GM12878 (cell line): ENCODE data around the gene ARRDC4. TPM values are rescaled to one million over a fixed set of nuclear protein-coding genes. Genes with fewer than 3 reads are reported as not detected.

Experiments
- ATAC-seq: fragments of 200-7000 bp; cut with Tn5 transposase; 3 replicates; pipeline ENCODE4 v1.9.1; 2020; ENCODE audit warnings: mild to moderate bottlenecking, moderate library complexity
- BruUV-seq: library from RNA; stranded (reverse); fragments of 400-500 nt; replicated peaks from 2 replicates; lab custom pipeline; 2021; lab: Mats Ljungman, UMichigan
- CTCF ChIA-PET: fragments of 300-600 bp; sonication (Branson Sonifier 250); formaldehyde crosslinking; extraction: SDS; loops from one replicate; lab custom pipeline; 2021; ENCODE audit warnings: inconsistent platforms; lab: Yijun Ruan, JAX
- POLR2A ChIA-PET: fragments of 350-600 bp; formaldehyde crosslinking; extraction: SDS; loops from one replicate; lab custom pipeline; 2021; ENCODE audit warnings: inconsistent platforms; lab: Charles Lee
- RAD21 ChIA-PET: fragments of 300-600 bp; sonication (Branson Sonifier 250); formaldehyde crosslinking; loops from one replicate; lab custom pipeline; 2023; ENCODE audit warnings: antibody characterized with exemption; ENCODE audit not compliant: unreplicated experiment; lab: Charles Lee
- SMC1A ChIA-PET: fragments of 300-600 bp; sonication (Branson Sonifier 250); formaldehyde crosslinking; loops from one replicate; lab custom pipeline; 2023; ENCODE audit not compliant: unreplicated experiment, uncharacterized antibody; lab: Charles Lee
- DNase-seq: peaks from one replicate; pipeline ENCODE4 v3.0.0-alpha.2; 2011; ENCODE audit warnings: low read depth, low spot score
- FAIRE-seq: peaks from 3 replicates; lab custom pipeline; 2011; peaks lifted over from hg19 to GRCh38; lab: Jason Lieb, UNC
- H2AFZ ChIP-seq: 2 replicates; pipeline ENCODE4 v1.6.0; 2011; ENCODE audit warnings: low read depth, low read length, control low read depth; ENCODE audit not compliant: control insufficient read depth
- H3K27ac ChIP-seq: 2 replicates; pipeline ENCODE4 v1.5.1; 2011; ENCODE audit warnings: control low read depth; ENCODE audit not compliant: control insufficient read depth, insufficient read depth
- H3K27me3 ChIP-seq, 2 experiments: replicated peaks in 1 of 2; 2 replicates each; pipeline versions ENCODE4 v1.6.0 to v1.6.1; 2011; ENCODE audit warnings: low read length in 1 of 2; ENCODE audit not compliant: control insufficient read depth in 2 of 2, insufficient read depth in 2 of 2
- H3K36me3 ChIP-seq, 2 experiments: 2 replicates each; pipeline ENCODE4 v1.5.1; 2011; ENCODE audit warnings: low read length in 1 of 2; ENCODE audit not compliant: control insufficient read depth in 2 of 2, insufficient read depth in 2 of 2
- H3K4me1 ChIP-seq: 2 replicates; pipeline ENCODE4 v1.6.1; 2011; ENCODE audit warnings: mild to moderate bottlenecking, low read length, moderate library complexity, mixed read lengths; ENCODE audit not compliant: control insufficient read depth, insufficient read depth
- H3K4me2 ChIP-seq: 2 replicates; pipeline ENCODE4 v1.6.0; 2011; ENCODE audit warnings: control low read depth; ENCODE audit not compliant: control insufficient read depth, insufficient read depth
- H3K4me3 ChIP-seq: fragments of 200-600 bp; sonication (generic); 2 replicates; pipeline ENCODE4 v1.5.1; 2016
- H3K79me2 ChIP-seq: 2 replicates; pipeline ENCODE4 v1.6.0; 2011; ENCODE audit warnings: low read length; ENCODE audit not compliant: control insufficient read depth, insufficient read depth
- H3K9ac ChIP-seq: 2 replicates; pipeline ENCODE4 v1.8.0; 2011; ENCODE audit warnings: low read length, control low read depth, mixed read lengths; ENCODE audit not compliant: control insufficient read depth, insufficient read depth
- H3K9me3 ChIP-seq: replicated peaks from 3 replicates; pipeline ENCODE4 v1.5.1; 2011; ENCODE audit warnings: mild to moderate bottlenecking, low read length; ENCODE audit not compliant: control insufficient read depth, insufficient read depth
- H4K20me1 ChIP-seq: 2 replicates; pipeline ENCODE4 v1.6.0; 2011; ENCODE audit not compliant: control insufficient read depth, insufficient read depth
- EP300 ChIP-seq, 2 experiments: fragments of 150-350 bp in 1 of 2; IDR thresholded peaks; 2 replicates each; pipeline ENCODE4 v1.6.1; 2011 to 2012; ENCODE audit warnings: low read depth in 2 of 2, low read length in 2 of 2, borderline replicate concordance in 1 of 2, improper control_type of control experiment in 1 of 2, inconsistent platforms in 1 of 2; ENCODE audit not compliant: control insufficient read depth in 1 of 2
- ETV6 ChIP-seq, 2 experiments: fragments of 450-650 bp in 1 of 2; IDR thresholded peaks in 1 of 2; conservative IDR thresholded peaks in 1 of 2; 2 replicates each; pipeline ENCODE4 v1.6.1; 2014; ENCODE audit warnings: antibody characterized with exemption in 1 of 2, borderline replicate concordance in 1 of 2, low read depth in 1 of 2, mild to moderate bottlenecking in 1 of 2, moderate library complexity in 1 of 2
- EZH2 ChIP-seq: IDR thresholded peaks from 2 replicates; pipeline ENCODE4 v1.6.1; 2012; ENCODE audit warnings: low read depth, mild to moderate bottlenecking, control low read depth, inconsistent platforms, low read length, borderline replicate concordance; ENCODE audit not compliant: control insufficient read depth
- GABPA ChIP-seq: IDR thresholded peaks from 2 replicates; pipeline ENCODE4 v1.6.1; 2014; ENCODE audit warnings: antibody characterized with exemption, low read depth, mild to moderate bottlenecking, inconsistent platforms
- KDM1A ChIP-seq: fragments of 200-600 bp; sonication (generic); IDR thresholded peaks from 2 replicates; pipeline ENCODE4 v1.6.1; 2016; ENCODE audit warnings: borderline replicate concordance
- NR2C1 ChIP-seq: fragments of 450-650 bp; IDR thresholded peaks from 2 replicates; pipeline ENCODE4 v1.6.1; 2017; ENCODE audit warnings: antibody characterized with exemption, mild to moderate bottlenecking, moderate library complexity
- RAD51 ChIP-seq: fragments of 450-650 bp; IDR thresholded peaks from 2 replicates; pipeline ENCODE4 v1.6.1; 2016; ENCODE audit warnings: moderate library complexity, mild to moderate bottlenecking, inconsistent platforms
- RB1 ChIP-seq: fragments of 450-650 bp; formaldehyde crosslinking; IDR thresholded peaks from 2 replicates; pipeline ENCODE4 v1.6.1; 2017; ENCODE audit warnings: mild to moderate bottlenecking, borderline replicate concordance
- SMAD1 ChIP-seq: fragments of 450-650 bp; IDR thresholded peaks from 2 replicates; pipeline ENCODE4 v1.6.1; 2018; ENCODE audit warnings: mild to moderate bottlenecking, low read depth; ENCODE audit not compliant: partially characterized antibody
- SMC3 ChIP-seq: IDR thresholded peaks from 2 replicates; pipeline ENCODE4 v1.6.1; 2011; ENCODE audit warnings: low read length, improper control_type of control experiment, borderline replicate concordance
- SUPT20H ChIP-seq: IDR thresholded peaks from 2 replicates; pipeline ENCODE4 v1.6.1; 2011; ENCODE audit warnings: low read depth, mild to moderate bottlenecking, low read length, moderate library complexity, borderline replicate concordance; ENCODE audit not compliant: control insufficient read depth
- SUZ12 ChIP-seq: fragments of 200-600 bp; sonication (generic); IDR thresholded peaks from one replicate; pipeline ENCODE4 v1.6.1; 2018; ENCODE audit warnings: antibody characterized with exemption, mild to moderate bottlenecking; ENCODE audit not compliant: unreplicated experiment
- TCF3 ChIP-seq: IDR thresholded peaks from 2 replicates; pipeline ENCODE4 v1.6.1; 2012; ENCODE audit warnings: low read depth, mild to moderate bottlenecking, low read length, borderline replicate concordance; ENCODE audit not compliant: insufficient read depth
- TCF7 ChIP-seq: IDR thresholded peaks from 2 replicates; pipeline ENCODE4 v1.6.1; 2014; ENCODE audit warnings: antibody characterized with exemption, borderline replicate concordance
- ZNF622 ChIP-seq: fragments of 450-650 bp; IDR thresholded peaks from 2 replicates; pipeline ENCODE4 v1.6.1; 2017; ENCODE audit warnings: mild to moderate bottlenecking, inconsistent platforms
- WGBS: methylation state at CpG from one replicate; pipeline ENCODE4 v1.1.6; 2016; ENCODE audit warnings: low lambda C conversion rate; ENCODE audit not compliant: insufficient replicate concordance, insufficient coverage; ENCODE audit errors: missing lambda C conversion rate; 5-methylcytosine and 5-hydroxymethylcytosine counted together
- in situ Hi-C: fragments of 300-500 bp; cut with MboI; formaldehyde crosslinking; loops from 9 replicates; pipeline ENCODE4 v1.14.3; 2018; ENCODE audit warnings: mixed read lengths
- intact Hi-C: fragments of 100-400 bp; cut with micrococcal nuclease; formaldehyde crosslinking; loops from one replicate; pipeline ENCODE4 v1.14.2; 2022; ENCODE audit not compliant: unreplicated experiment
- polyA plus RNA-seq, 11 experiments: library from polyadenylated mRNA; depleted of rRNA in 4 of 11; unstranded in 6 of 11; stranded (reverse) in 5 of 11; fragments of >200 nt; fragmentation: Nextera tagmentation in 4 of 11; fragmentation: Illumina TruSeq in 1 of 11; extraction: Ambion mirVana in 4 of 11; extraction: Trizol in 1 of 11; gene quantifications; 1 replicate in 1 of 11; 2 replicates in 10 of 11; pipeline versions ENCODE4 v1.2.1 to v1.2.3, GENCODE V29; 2011 to 2016; ENCODE audit warnings: inconsistent platforms in 2 of 11, missing spikeins in 2 of 11, low read depth in 1 of 11
- total RNA-seq, 4 experiments: library from RNA; depleted of rRNA in 3 of 4; stranded (reverse); fragments of >200 nt in 3 of 4; fragmentation: Illumina TruSeq in 1 of 4; extraction: Trizol in 1 of 4; gene quantifications; 2 replicates each; pipeline versions ENCODE4 v1.2.1 to v1.2.3, GENCODE V29; 2013 to 2021
- TF ChIP-seq, protein P1 (sequence below): IDR thresholded peaks from 2 replicates; pipeline ENCODE4 v1.6.1; 2012; ENCODE audit warnings: low read depth, low read length, improper control_type of control experiment
- TF ChIP-seq, protein P2 (sequence below): IDR thresholded peaks from 2 replicates; pipeline ENCODE4 v1.6.1; 2011; ENCODE audit warnings: low read depth, mild to moderate bottlenecking, low read length, moderate library complexity, borderline replicate concordance; ENCODE audit errors: extremely low read depth
- TF ChIP-seq, protein P3 (sequence below): fragments of 450-650 bp; IDR thresholded peaks from 2 replicates; pipeline ENCODE4 v1.6.1; 2016; ENCODE audit warnings: mild to moderate bottlenecking
- TF ChIP-seq, protein P4 (sequence below): IDR thresholded peaks from 2 replicates; pipeline ENCODE4 v1.6.1; 2012; ENCODE audit warnings: low read depth, low read length, improper control_type of control experiment

Gene ARRDC4
- total and polyA plus RNA-seq, 10 of the 15 experiments (the other 5 are each of a cell fraction or from before 2014, with no cell fraction given), result 0.03 to 0.54 (median 0.07) TPM

DNA sequence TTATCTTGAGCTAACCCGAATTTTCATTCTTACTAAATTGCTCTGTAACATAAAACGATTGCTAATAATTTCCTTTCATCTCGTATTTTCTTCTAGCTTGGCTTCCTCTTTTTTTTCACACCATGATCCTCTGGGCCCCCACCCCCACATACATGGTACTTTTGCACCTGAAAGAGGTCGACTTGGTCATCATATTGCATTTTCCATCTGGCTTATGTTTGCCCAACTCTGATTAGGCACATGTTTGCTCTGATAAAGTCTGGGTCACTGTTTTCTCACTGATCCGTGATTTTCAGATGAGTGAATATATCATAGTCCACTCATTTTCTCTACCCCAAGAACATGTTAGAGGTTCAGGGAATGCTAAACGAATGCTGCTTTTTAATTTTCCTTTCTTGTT is 49.5 kb downstream of the ARRDC4 start:
- TF ChIP-seq SUZ12, result no peak
- TF ChIP-seq, protein P1, sequence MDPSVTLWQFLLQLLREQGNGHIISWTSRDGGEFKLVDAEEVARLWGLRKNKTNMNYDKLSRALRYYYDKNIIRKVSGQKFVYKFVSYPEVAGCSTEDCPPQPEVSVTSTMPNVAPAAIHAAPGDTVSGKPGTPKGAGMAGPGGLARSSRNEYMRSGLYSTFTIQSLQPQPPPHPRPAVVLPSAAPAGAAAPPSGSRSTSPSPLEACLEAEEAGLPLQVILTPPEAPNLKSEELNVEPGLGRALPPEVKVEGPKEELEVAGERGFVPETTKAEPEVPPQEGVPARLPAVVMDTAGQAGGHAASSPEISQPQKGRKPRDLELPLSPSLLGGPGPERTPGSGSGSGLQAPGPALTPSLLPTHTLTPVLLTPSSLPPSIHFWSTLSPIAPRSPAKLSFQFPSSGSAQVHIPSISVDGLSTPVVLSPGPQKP, result no peak
- no peak for TF ChIP-seq EP300 (IDR thresholded peaks at IDR 0.05; ENCODE audit: borderline replicate concordance in 1 of 2, control insufficient read depth in 1 of 2, low read depth in 2 of 2, low read length in 2 of 2)
- no peak for TF ChIP-seq KDM1A
- no peak for TF ChIP-seq SMC3
- TF ChIP-seq SUPT20H, result no peak
- TF ChIP-seq TCF3, result no peak
- TF ChIP-seq TCF7, result no peak
- no peak for TF ChIP-seq SMAD1
- no peak for TF ChIP-seq EZH2
- TF ChIP-seq ETV6 (conservative IDR thresholded peaks at IDR 0.05 in 1 of 2, IDR thresholded peaks at IDR 0.05 in 1 of 2; ENCODE audit: borderline replicate concordance in 1 of 2, low read depth in 1 of 2), result no peak
- TF ChIP-seq, protein P2, sequence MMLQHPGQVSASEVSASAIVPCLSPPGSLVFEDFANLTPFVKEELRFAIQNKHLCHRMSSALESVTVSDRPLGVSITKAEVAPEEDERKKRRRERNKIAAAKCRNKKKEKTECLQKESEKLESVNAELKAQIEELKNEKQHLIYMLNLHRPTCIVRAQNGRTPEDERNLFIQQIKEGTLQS, result no peak
- no peak for TF ChIP-seq NR2C1
- TF ChIP-seq, protein P3, sequence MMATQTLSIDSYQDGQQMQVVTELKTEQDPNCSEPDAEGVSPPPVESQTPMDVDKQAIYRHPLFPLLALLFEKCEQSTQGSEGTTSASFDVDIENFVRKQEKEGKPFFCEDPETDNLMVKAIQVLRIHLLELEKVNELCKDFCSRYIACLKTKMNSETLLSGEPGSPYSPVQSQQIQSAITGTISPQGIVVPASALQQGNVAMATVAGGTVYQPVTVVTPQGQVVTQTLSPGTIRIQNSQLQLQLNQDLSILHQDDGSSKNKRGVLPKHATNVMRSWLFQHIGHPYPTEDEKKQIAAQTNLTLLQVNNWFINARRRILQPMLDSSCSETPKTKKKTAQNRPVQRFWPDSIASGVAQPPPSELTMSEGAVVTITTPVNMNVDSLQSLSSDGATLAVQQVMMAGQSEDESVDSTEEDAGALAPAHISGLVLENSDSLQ, result no peak
- TF ChIP-seq ZNF622, result no peak
- TF ChIP-seq RB1, result no peak
- TF ChIP-seq GABPA, result no peak
- TF ChIP-seq RAD51, result no peak
- TF ChIP-seq, protein P4, sequence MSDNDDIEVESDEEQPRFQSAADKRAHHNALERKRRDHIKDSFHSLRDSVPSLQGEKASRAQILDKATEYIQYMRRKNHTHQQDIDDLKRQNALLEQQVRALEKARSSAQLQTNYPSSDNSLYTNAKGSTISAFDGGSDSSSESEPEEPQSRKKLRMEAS, result no peak
- FAIRE-seq, result no peak
- no peak overlapping the region for H3K9ac ChIP-seq
- CTCF ChIA-PET, result interaction anchor here (0.6 kb wide), 1 partner anchor 168 kb away, joined by 3 read pairs; no protein-coding TSS in a partner anchor
- no peak overlapping the region for H3K27ac ChIP-seq
- POLR2A ChIA-PET, result no interaction called here
- H3K4me3 ChIP-seq, result no peak overlapping the region
- in situ Hi-C loops, result no loop called here
- RAD21 ChIA-PET, result no interaction called here
- no peaks in the 10 kb centered on the region for H3K36me3 ChIP-seq
- no TSS peak for BruUV-seq
- no peaks in the 10 kb centered on the region for H3K79me2 ChIP-seq
- H4K20me1 ChIP-seq, result no peaks in the 10 kb centered on the region
- H2AFZ ChIP-seq, result no peak overlapping the region
- SMC1A ChIA-PET, result no interaction called here
- intact Hi-C loops, result no loop called here
- ATAC-seq, result no peak
- no peak for DNase-seq
- no peaks in the 10 kb centered on the region for H3K9me3 ChIP-seq
- 6% methylated on average over 6 of the region's 6 CpGs for WGBS
- no peak overlapping the region for H3K4me2 ChIP-seq
- no peaks in the 10 kb centered on the region for H3K4me1 ChIP-seq
- no peaks in the 10 kb centered on the region for H3K27me3 ChIP-seq
